ENCODE measurements around the gene ALG3.

DNA sequence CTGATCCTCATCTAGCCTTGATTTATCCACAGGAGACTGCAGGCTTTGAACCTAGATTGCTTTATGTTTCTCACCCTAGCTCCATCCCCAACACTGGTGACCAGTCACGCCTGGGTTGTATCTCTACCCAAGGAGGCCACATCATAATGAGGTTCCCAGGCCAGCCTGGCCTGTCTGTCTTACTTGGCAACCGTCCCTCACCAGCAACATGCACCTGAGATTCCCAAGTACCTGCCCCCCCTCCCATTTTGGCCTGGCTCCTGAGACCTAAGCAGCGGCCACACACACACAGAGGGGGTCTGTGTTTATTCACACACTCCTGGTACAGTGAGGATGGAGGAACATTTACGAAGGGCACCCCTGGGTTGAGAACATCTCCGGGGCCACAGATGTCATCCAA is 10.2 kb upstream of the ALG3 start:
- TF ChIP-seq, protein P1, sequence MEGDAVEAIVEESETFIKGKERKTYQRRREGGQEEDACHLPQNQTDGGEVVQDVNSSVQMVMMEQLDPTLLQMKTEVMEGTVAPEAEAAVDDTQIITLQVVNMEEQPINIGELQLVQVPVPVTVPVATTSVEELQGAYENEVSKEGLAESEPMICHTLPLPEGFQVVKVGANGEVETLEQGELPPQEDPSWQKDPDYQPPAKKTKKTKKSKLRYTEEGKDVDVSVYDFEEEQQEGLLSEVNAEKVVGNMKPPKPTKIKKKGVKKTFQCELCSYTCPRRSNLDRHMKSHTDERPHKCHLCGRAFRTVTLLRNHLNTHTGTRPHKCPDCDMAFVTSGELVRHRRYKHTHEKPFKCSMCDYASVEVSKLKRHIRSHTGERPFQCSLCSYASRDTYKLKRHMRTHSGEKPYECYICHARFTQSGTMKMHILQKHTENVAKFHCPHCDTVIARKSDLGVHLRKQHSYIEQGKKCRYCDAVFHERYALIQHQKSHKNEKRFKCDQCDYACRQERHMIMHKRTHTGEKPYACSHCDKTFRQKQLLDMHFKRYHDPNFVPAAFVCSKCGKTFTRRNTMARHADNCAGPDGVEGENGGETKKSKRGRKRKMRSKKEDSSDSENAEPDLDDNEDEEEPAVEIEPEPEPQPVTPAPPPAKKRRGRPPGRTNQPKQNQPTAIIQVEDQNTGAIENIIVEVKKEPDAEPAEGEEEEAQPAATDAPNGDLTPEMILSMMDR (IDR thresholded peaks at IDR 0.05) = no peak
- TF ChIP-seq POLR2AphosphoS5 (IDR thresholded peaks at IDR 0.05; ENCODE audit: low read depth, low read length) (no peak), SIN3A (IDR thresholded peaks at IDR 0.05; ENCODE audit: borderline replicate concordance, insufficient read depth, low read depth, low read length) (no peak), TCF7L2 (IDR thresholded peaks at IDR 0.05; ENCODE audit: low read depth, low read length) (no peak)
- TF ChIP-seq, protein P2, sequence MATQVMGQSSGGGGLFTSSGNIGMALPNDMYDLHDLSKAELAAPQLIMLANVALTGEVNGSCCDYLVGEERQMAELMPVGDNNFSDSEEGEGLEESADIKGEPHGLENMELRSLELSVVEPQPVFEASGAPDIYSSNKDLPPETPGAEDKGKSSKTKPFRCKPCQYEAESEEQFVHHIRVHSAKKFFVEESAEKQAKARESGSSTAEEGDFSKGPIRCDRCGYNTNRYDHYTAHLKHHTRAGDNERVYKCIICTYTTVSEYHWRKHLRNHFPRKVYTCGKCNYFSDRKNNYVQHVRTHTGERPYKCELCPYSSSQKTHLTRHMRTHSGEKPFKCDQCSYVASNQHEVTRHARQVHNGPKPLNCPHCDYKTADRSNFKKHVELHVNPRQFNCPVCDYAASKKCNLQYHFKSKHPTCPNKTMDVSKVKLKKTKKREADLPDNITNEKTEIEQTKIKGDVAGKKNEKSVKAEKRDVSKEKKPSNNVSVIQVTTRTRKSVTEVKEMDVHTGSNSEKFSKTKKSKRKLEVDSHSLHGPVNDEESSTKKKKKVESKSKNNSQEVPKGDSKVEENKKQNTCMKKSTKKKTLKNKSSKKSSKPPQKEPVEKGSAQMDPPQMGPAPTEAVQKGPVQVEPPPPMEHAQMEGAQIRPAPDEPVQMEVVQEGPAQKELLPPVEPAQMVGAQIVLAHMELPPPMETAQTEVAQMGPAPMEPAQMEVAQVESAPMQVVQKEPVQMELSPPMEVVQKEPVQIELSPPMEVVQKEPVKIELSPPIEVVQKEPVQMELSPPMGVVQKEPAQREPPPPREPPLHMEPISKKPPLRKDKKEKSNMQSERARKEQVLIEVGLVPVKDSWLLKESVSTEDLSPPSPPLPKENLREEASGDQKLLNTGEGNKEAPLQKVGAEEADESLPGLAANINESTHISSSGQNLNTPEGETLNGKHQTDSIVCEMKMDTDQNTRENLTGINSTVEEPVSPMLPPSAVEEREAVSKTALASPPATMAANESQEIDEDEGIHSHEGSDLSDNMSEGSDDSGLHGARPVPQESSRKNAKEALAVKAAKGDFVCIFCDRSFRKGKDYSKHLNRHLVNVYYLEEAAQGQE (IDR thresholded peaks at IDR 0.05; ENCODE audit: insufficient read depth in 1 of 2, low read depth in 2 of 2, low read length in 1 of 2) = no peak; a peak in 1 of 4 replicates

Data from Panc1 (cell line).